Measurements from ENCODE around the gene ALLC. TPM values are rescaled to one million over a fixed set of nuclear protein-coding genes. Genes with fewer than 3 reads are reported as not detected.

The ALLC gene
- total RNA-seq, 1 donor from 2014 or later, result not detected

DNA sequence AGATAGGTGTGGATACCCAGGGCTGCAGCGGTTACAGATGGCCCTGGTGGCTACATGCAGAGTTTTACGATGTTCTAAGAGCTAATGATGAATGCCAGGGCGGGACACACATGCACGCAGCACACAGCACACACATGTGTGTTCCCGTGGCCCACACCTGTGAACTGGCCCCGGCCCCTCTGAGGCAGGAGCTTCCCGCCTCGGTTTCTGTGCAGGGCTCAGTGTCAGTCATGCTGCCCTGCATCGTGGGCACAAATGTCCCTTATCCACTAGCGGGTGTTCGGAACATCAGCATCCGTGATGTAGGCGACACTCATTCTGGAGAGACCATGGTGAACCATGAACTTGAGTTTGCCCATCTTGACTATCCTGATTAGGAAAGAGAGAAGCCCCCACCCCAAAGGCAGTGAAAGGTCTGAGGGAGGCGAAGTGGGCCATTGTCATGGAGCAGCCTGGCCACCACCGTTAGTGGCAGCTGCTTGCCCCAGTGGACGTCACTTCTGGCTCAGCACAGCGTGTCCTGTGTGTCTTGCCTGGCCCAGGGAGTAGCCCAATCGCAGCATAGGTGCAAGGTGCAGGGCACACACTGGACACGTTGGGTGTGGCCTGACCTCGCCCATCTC, 89.1 kb downstream of the ALLC start:
- DNase-seq, result no peak
- no peak overlapping the region for H3K27ac Mint-ChIP-seq (ENCODE audit: unreplicated experiment)
- no peaks in the 10 kb centered on the region for H3K36me3 Mint-ChIP-seq (ENCODE audit: unreplicated experiment)
- TF ChIP-seq, protein P1, sequence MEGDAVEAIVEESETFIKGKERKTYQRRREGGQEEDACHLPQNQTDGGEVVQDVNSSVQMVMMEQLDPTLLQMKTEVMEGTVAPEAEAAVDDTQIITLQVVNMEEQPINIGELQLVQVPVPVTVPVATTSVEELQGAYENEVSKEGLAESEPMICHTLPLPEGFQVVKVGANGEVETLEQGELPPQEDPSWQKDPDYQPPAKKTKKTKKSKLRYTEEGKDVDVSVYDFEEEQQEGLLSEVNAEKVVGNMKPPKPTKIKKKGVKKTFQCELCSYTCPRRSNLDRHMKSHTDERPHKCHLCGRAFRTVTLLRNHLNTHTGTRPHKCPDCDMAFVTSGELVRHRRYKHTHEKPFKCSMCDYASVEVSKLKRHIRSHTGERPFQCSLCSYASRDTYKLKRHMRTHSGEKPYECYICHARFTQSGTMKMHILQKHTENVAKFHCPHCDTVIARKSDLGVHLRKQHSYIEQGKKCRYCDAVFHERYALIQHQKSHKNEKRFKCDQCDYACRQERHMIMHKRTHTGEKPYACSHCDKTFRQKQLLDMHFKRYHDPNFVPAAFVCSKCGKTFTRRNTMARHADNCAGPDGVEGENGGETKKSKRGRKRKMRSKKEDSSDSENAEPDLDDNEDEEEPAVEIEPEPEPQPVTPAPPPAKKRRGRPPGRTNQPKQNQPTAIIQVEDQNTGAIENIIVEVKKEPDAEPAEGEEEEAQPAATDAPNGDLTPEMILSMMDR (IDR thresholded peaks at IDR 0.05; ENCODE audit: partially characterized antibody, unreplicated experiment), result no peak
- peaks cover 7% of the 10 kb centered on the region for H3K4me1 Mint-ChIP-seq (ENCODE audit: low read depth, unreplicated experiment)
- peaks cover 4% of the 10 kb centered on the region for H3K9me3 Mint-ChIP-seq (ENCODE audit: unreplicated experiment)
- no peak overlapping the region for H3K4me3 Mint-ChIP-seq (ENCODE audit: unreplicated experiment)
- peaks cover 5% of the 10 kb centered on the region for H3K27me3 Mint-ChIP-seq (ENCODE audit: unreplicated experiment)

DNA sequence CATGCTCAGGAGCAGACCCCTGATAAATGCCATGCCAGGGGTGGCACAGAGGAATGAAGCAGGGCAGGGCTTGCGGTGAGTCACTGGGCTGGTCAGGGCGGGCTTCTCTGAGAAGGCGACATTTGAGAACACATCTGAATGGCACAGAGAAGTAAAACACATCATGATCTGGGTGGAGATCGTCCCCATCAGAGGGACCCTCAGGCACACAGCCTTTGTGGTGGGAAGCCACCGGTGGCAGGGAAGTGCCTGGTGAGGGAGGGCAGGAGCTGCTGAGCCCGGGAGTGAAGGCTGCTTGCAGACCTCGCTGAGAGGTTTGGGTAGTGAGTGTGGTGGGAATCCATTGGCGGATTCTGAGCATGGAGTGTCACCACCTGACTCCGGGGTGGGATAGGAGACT, 89.8 kb downstream of the ALLC start:
- H3K27me3 Mint-ChIP-seq (ENCODE audit: unreplicated experiment), result peaks cover 5% of the 10 kb centered on the region

DNA sequence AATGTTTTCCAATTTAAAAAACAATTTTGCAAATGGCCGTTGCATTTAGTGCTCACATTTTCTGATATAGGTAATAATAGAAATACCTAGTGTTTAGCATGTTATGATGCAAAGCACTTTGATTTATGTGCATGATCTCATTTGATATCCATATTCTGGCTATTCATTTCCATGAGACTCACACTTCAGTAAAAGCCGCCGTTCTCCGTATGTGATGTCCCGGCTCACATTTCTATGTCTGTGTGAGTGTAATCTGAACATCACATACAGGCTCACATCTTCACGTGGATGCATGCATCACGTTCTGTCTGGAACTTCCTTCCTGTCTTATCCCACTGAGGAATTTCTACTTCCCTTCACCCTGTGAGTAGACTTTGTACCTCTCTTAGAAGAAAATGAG, 91.2 kb downstream of the ALLC start:
- peaks cover 9% of the 10 kb centered on the region for H3K4me1 Mint-ChIP-seq (ENCODE audit: low read depth, unreplicated experiment)
- no peak overlapping the region for H3K4me3 Mint-ChIP-seq (ENCODE audit: unreplicated experiment)
- peaks cover 4% of the 10 kb centered on the region for H3K9me3 Mint-ChIP-seq (ENCODE audit: unreplicated experiment)
- DNase-seq, result no peak
- no peaks in the 10 kb centered on the region for H3K36me3 Mint-ChIP-seq (ENCODE audit: unreplicated experiment)
- H3K27ac Mint-ChIP-seq (ENCODE audit: unreplicated experiment), result no peak overlapping the region
- TF ChIP-seq, protein P1 (IDR thresholded peaks at IDR 0.05; ENCODE audit: partially characterized antibody, unreplicated experiment), result no peak
- peaks cover 4% of the 10 kb centered on the region for H3K27me3 Mint-ChIP-seq (ENCODE audit: unreplicated experiment)

More for the DNA sequence above, 89.8 kb downstream of the ALLC start:
- H3K9me3 Mint-ChIP-seq (ENCODE audit: unreplicated experiment), result peaks cover 4% of the 10 kb centered on the region
- H3K4me1 Mint-ChIP-seq (ENCODE audit: low read depth, unreplicated experiment), result peaks cover 7% of the 10 kb centered on the region
- no peak for DNase-seq
- H3K27ac Mint-ChIP-seq (ENCODE audit: unreplicated experiment), result no peak overlapping the region
- H3K36me3 Mint-ChIP-seq (ENCODE audit: unreplicated experiment), result no peaks in the 10 kb centered on the region
- H3K4me3 Mint-ChIP-seq (ENCODE audit: unreplicated experiment), result no peak overlapping the region
- TF ChIP-seq, protein P1 (IDR thresholded peaks at IDR 0.05; ENCODE audit: partially characterized antibody, unreplicated experiment), result no peak

DNA sequence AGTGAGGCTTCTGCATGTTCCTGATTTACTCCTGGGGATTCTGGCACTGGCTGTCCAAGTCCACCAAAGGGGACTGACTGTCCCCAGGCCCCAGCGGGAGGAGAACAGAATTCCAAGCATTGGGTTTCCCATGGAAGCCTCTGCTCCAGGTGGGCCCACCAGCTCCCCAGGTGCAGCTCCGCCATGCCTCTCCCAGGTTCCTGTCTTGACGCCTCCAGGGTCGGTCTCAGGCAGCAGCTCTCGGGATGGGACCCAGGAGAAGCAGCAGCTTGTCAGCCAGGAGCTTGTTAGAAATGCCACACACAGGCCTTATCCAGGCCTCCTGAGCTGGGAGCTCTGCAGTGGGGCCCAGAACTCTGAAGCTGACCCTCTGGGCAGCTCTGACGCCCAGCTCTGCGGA, 93.3 kb downstream of the ALLC start:
- Mint-ChIP-seq H3K4me1 (ENCODE audit: low read depth, unreplicated experiment) (peaks cover 9% of the 10 kb centered on the region), H3K36me3 (ENCODE audit: unreplicated experiment) (no peaks in the 10 kb centered on the region), H3K27me3 (ENCODE audit: unreplicated experiment) (peaks cover 4% of the 10 kb centered on the region), H3K27ac (ENCODE audit: unreplicated experiment) (no peak overlapping the region), H3K9me3 (ENCODE audit: unreplicated experiment) (peaks cover 4% of the 10 kb centered on the region), H3K4me3 (ENCODE audit: unreplicated experiment) (no peak overlapping the region)
- TF ChIP-seq, protein P1 (IDR thresholded peaks at IDR 0.05; ENCODE audit: partially characterized antibody, unreplicated experiment), result no peak
- no peak for DNase-seq

DNA sequence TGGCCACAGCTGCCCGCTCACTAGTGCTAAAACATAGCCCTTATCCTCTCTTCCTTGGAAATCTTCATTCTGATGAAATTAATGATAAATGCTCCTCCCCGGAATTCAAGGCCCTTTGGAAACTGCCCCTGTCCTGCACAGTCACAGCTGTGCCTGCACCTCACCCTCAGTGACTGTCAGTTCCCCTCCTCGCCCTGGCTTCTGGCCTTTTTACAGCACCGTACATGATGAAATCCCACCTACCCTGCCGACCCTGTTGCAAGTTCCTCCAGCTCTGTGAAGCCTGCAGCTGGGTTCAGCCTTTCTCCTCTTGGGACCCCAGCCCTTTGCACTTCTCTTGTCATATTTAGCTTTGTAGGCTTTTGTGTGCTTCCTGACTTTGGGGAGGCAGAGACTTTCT, 93.8 kb downstream of the ALLC start:
- Mint-ChIP-seq H3K9me3 (ENCODE audit: unreplicated experiment) (peaks cover 4% of the 10 kb centered on the region), H3K27ac (ENCODE audit: unreplicated experiment) (peak overlapping the region; percentile 30), H3K4me1 (ENCODE audit: low read depth, unreplicated experiment) (peaks cover 9% of the 10 kb centered on the region), H3K36me3 (ENCODE audit: unreplicated experiment) (no peaks in the 10 kb centered on the region), H3K4me3 (ENCODE audit: unreplicated experiment) (no peak overlapping the region), H3K27me3 (ENCODE audit: unreplicated experiment) (peaks cover 4% of the 10 kb centered on the region)
- TF ChIP-seq, protein P1 (IDR thresholded peaks at IDR 0.05; ENCODE audit: partially characterized antibody, unreplicated experiment), result no peak
- DNase-seq, result no peak
